Fibroblast of upper back skin (primary cell): Measurements from ENCODE around the gene PLEKHG3.

ENCODE experiments used
- DNase-seq: peaks from one replicate; pipeline ENCODE4 v3.0.0-alpha.2; 2013

Gene PLEKHG3

DNA sequence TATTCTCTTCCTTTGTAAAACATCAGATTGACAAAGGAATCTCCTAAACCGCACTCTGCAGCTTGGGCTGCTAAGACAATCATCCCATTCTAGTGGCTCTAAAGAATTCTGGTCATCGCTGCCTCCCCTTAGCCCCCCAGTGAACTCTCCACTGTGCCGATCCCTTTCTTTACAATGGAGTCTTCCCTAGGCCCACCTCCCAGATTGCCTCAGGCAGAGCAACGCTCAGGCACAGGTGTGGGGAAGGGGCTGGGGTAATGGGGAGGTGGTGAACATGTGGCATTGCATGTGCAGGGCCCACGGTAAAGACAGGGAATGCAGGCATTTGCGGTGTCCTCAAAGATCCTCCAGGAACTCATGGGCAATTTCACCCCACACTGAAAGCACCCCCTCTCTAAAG is 86.3 kb downstream of the PLEKHG3 start:
- no peak for DNase-seq

DNA sequence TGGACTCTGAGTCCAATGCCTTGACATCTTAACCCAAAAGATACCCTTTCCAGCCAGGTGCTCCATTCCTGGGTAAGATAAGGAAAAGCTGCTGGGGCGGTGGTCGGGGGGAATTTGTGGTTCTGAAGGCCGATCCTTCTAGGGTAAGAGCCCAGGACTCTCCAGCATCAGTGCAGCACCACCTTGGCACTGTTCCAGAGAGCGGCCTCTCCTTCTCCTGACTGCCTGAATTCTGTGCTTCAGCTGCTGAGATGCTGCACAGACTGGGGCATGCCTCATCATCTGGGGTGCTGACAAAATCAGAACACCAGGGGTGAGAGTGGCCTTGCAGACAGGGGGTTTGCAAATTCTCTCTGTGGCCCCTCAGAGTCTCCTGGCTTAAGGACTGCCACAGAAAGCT is 88.0 kb downstream of the PLEKHG3 start:
- DNase-seq: no peak

DNA sequence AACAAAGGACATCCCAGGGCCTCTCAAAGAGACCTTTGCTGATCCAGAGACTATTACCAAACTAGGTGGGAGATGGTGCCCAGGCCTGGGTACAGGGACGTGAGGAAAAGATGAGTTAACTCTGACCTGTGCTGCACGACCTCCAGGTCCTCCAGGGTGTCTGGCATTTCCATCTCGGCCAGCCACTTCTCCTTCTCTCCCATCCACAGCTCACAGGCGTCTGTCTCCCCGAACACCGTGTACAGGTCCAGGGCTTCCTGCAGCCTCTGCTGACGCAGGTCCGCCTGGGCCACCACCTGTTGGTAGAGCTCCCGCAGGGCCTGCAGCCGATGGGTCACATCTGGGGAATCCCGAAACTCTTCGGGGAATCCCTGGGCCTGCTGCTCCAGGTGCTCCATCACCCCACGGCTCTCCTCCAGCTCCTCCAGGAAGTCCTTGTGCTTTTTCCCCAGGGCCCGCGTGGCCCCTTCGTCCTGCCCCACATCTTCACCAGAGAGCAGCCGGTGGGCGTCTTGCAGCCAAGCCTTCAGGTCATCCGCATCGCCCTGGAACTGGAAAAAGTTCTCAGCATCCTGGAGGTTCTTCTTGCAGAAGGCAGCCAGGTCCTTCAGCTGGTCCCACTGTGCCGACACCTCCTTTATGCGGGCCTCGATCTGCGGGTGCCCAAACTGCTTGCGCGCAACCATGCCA is 88.8 kb downstream of the PLEKHG3 start:
- DNase-seq: no peak

DNA sequence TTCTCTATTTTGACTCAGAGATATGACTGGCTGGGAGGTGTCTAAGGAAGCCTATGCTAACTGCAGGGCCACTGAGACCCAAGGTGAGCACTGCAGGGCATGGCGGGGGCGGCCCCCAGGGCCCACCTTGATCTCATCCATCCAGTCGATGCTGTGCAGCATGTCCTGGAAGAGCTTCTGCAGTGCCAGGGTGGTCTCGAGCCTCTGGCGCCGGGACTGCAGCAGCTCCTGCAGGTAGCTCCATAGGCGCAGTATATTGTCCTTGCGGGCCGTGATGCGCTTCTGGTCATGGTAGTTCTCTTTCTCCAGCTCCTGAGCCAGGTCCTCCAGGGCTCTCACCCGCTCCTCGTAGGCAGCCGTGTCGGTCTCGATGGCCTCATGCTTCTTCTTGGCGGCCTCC is 91.0 kb downstream of the PLEKHG3 start:
- no peak for DNase-seq

DNA sequence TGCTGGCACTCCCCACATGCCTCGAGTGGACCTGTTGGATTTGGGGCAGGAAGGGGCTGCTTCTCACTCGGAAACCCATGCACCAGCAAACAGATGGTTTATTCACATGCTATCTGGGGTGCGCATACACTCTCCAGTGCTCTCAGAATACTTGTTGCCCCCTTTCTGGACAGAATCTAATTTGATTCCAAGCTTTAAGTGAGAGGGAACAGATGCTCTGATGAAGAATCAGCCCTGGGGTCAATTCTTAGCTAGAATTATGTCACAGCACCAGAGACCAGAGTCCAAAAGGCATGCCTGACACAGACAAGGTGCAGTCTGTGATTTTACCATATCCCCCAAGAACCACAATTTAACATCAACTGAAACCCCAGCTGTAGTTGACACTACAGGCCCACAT is 91.7 kb downstream of the PLEKHG3 start:
- no peak for DNase-seq

DNA sequence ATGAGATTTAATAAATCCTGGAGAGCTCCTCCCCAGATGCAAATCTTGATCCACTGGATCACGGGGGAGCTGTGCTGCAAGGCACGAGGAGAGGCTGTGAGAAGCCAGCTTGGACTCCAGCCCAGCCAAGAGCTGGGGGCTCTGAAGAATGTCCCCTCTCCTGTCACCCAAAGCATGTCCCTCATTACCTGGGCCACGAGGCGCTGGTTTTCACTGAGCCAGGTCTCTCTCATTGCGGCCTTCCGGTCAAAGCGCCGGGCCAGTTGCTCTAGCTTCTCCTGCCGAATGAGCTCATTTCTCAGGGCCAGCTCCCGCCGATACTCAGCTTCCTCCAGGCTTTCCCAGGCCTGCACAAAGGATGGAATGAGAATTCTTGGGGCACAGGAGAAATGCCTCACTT is 92.1 kb downstream of the PLEKHG3 start:
- no peak for DNase-seq

DNA sequence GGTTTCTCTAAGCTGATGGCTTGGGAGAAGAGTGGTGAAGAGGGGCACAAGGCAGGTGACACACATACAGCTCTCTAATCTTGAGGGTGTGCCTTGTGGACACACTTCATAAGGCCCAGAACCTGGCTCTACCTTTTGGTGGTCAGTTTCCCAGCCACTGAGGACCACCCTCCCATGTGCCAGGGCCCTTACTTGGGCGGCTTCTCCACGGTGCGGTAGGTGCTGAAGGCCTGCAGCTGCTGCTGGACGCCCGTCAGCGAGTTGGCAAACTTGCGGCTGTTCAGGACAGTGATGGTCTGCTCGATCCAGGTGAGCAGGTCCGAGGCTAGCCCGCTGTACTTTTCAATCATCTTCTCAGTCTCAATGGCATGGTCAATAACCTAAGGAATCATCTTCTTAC is 95.3 kb downstream of the PLEKHG3 start:
- no peak for DNase-seq
